ENCODE results near the gene STK35.

DNA sequence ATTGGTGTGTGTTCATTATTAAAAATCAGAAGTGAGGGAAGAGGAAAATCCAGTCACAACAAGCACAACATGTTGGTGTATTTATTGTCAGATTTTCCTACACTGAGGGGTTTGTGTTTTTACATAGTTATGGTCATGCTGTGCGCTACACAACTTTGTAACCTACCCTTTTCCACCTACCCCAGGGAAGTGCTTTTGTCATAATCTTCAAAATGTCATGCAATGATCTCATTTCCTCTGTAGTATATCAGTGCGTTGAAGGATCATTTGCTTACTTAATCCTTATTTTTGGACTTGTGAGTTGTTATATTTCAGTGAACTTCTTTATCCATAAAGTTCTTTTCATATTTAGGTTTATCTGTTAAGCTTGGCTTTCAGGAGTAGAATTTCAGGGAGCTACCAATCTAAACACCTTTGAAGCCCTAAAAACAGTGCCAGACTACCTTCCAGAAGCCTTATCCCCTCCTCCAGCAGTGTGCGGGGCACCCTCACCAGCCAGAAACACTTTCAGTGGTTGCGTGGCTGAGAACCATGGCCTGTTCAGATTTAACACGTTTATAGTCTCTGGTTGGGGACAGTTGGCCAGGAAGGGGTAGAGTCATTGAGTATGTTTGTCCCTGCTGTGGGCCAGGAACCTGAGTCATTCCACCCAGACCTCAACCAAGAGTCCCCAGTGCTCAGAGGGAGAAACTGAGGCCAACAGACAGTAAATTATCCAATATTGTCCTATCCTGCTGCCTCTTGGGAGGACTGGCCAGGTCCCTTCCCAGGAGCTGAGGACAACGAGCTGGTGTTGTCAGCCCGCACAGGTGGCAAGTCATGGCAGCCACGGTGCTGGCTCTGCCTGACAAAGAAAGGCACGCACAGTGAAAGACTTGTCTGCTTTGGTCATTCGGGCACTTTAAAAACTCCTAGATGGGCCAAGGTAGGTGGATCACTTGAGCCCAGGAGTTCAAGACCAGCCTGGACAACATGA, 40.3 kb downstream of the STK35 start:
- TF ChIP-seq, protein P1, sequence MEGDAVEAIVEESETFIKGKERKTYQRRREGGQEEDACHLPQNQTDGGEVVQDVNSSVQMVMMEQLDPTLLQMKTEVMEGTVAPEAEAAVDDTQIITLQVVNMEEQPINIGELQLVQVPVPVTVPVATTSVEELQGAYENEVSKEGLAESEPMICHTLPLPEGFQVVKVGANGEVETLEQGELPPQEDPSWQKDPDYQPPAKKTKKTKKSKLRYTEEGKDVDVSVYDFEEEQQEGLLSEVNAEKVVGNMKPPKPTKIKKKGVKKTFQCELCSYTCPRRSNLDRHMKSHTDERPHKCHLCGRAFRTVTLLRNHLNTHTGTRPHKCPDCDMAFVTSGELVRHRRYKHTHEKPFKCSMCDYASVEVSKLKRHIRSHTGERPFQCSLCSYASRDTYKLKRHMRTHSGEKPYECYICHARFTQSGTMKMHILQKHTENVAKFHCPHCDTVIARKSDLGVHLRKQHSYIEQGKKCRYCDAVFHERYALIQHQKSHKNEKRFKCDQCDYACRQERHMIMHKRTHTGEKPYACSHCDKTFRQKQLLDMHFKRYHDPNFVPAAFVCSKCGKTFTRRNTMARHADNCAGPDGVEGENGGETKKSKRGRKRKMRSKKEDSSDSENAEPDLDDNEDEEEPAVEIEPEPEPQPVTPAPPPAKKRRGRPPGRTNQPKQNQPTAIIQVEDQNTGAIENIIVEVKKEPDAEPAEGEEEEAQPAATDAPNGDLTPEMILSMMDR (IDR thresholded peaks at IDR 0.05; ENCODE audit: poor library complexity, severe bottlenecking) = no peak
- no peak for TF ChIP-seq POLR2AphosphoS5 (IDR thresholded peaks at IDR 0.05)
- TF ChIP-seq EZH2 (IDR thresholded peaks at IDR 0.05; ENCODE audit: borderline replicate concordance, insufficient read depth, low read length, poor library complexity, severe bottlenecking) = no peak

Data from neural cell (in vitro differentiated cells).